Endothelial cell (in vitro differentiated cells): ENCODE data around the gene INSIG1. TPM values are rescaled to one million over a fixed set of nuclear protein-coding genes. Genes with fewer than 3 reads are reported as not detected.

Experiments
- DNase-seq: peaks from one replicate; pipeline ENCODE4 v3.0.0; 2021; ENCODE audit warnings: low spot score
- H3K27ac Mint-ChIP-seq: one replicate; pipeline ENCODE4 v1.8.0; 2021; ENCODE audit warnings: mixed read lengths, inconsistent platforms; ENCODE audit not compliant: unreplicated experiment
- H3K27me3 Mint-ChIP-seq: one replicate; pipeline ENCODE4 v1.8.0; 2021; ENCODE audit warnings: mild to moderate bottlenecking, moderate library complexity, mixed read lengths, inconsistent platforms; ENCODE audit not compliant: unreplicated experiment
- H3K36me3 Mint-ChIP-seq: one replicate; pipeline ENCODE4 v1.8.0; 2021; ENCODE audit warnings: mild to moderate bottlenecking, low read depth, mixed read lengths, inconsistent platforms; ENCODE audit not compliant: unreplicated experiment
- H3K4me1 Mint-ChIP-seq: one replicate; pipeline ENCODE4 v1.8.0; 2021; ENCODE audit warnings: mild to moderate bottlenecking, mixed read lengths, inconsistent platforms; ENCODE audit not compliant: unreplicated experiment
- H3K4me3 Mint-ChIP-seq: one replicate; pipeline ENCODE4 v1.8.0; 2021; ENCODE audit warnings: mild to moderate bottlenecking, mixed read lengths, inconsistent platforms; ENCODE audit not compliant: unreplicated experiment
- H3K9me3 Mint-ChIP-seq: one replicate; pipeline ENCODE4 v1.8.0; 2021; ENCODE audit warnings: mixed read lengths, inconsistent platforms; ENCODE audit not compliant: unreplicated experiment
- CTCF ChIP-seq: fragments of 200-600 bp; sonication (generic); IDR thresholded peaks from one replicate; pipeline ENCODE4 v1.5.0; 2021; ENCODE audit warnings: antibody characterized with exemption; ENCODE audit not compliant: unreplicated experiment
- total RNA-seq: library from RNA; stranded (reverse); fragmentation: NEBNext Ultra II Directional; extraction: Animal tissue kit (Norgen Biotek cat#: 25700); gene quantifications from one replicate; pipeline ENCODE4 v1.2.1, GENCODE V29; 2021; ENCODE audit not compliant: unreplicated experiment

Gene INSIG1
- total RNA-seq, 1 donor from 2014 or later = 53.1 TPM

DNA sequence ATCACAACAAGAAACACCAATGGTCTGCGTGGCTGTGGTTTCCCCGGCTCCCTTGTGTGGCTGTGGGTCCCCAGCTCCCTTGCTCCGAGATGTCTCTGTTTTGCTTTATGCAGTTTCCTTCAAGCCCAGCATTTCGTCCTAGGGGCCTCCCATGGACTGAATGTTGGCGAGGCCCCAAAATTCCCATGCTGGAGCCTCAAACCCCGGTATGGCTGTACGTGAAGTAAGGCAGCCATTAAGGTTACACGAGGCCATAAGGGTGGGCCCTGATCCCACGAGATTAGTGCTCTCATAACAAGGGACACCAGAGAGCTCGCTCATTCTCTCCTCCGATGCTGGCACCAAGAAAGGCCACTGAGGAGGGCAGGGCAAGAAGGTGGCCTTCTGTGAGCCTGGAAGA, 44.6 kb downstream of the INSIG1 start:
- H3K36me3 Mint-ChIP-seq = no peaks in the 10 kb centered on the region
- H3K27ac Mint-ChIP-seq = no peak overlapping the region
- no peaks in the 10 kb centered on the region for H3K9me3 Mint-ChIP-seq
- no peak for TF ChIP-seq CTCF
- H3K4me3 Mint-ChIP-seq = no peak overlapping the region
- H3K4me1 Mint-ChIP-seq = peaks cover 4% of the 10 kb centered on the region
- no peak for DNase-seq
- peaks cover 8% of the 10 kb centered on the region for H3K27me3 Mint-ChIP-seq

GRCh38 chr7:155343150-155343549, 45.5 kb downstream of the INSIG1 start:
- no peaks in the 10 kb centered on the region for H3K36me3 Mint-ChIP-seq
- H3K27me3 Mint-ChIP-seq = peaks cover 7% of the 10 kb centered on the region
- H3K9me3 Mint-ChIP-seq = no peaks in the 10 kb centered on the region
- H3K4me3 Mint-ChIP-seq = no peak overlapping the region
- no peak for TF ChIP-seq CTCF
- no peak overlapping the region for H3K27ac Mint-ChIP-seq
- no peak for DNase-seq
- peaks cover 4% of the 10 kb centered on the region for H3K4me1 Mint-ChIP-seq

DNA sequence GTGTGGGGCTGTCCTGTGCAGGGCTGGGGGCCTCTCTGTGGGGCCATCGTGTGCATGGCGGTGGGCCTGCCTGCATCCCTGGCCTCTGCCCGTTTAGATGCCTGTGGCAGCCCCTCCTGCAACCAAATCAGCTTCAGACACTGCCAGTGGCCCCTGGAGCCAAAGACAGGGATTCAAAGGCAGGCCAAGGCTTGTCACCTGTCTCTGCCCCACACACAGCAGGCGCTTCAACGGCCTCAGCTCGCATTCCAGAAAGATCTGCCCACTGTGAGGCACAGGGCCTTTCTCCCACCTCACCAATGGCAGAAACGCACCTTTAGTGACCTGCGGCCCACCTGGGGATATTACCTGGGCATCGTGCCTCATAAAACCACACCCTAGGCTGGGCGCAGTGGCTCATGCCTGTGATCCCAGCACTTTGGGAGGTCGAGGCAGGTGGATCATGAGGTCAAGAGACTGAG, 46.0 kb downstream of the INSIG1 start:
- TF ChIP-seq CTCF = no peak
- Mint-ChIP-seq H3K36me3 (no peaks in the 10 kb centered on the region), H3K4me1 (peaks cover 4% of the 10 kb centered on the region), H3K27ac (no peak overlapping the region), H3K4me3 (no peak overlapping the region), H3K27me3 (peaks cover 7% of the 10 kb centered on the region), H3K9me3 (no peaks in the 10 kb centered on the region)
- no peak for DNase-seq

DNA sequence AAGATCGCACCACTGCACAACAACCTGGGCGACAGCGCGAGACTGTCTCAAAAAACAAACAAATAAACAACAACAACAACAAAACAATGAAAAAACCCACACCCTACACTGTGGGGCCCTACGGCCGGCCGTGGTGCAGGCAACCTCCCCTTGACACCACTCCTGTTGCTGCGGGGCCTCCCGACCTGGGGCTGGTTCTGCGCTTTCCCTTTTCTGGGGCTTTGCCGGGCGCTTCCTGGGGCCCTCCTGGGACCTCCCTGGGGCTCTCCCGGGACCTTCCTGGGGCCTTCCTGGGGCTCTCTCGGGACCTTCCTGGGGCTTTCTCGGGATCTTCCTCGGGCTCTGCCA, 46.6 kb downstream of the INSIG1 start:
- DNase-seq = no peak
- Mint-ChIP-seq H3K36me3 (no peaks in the 10 kb centered on the region), H3K9me3 (no peaks in the 10 kb centered on the region), H3K4me3 (no peak overlapping the region), H3K27ac (no peak overlapping the region), H3K27me3 (peaks cover 3% of the 10 kb centered on the region), H3K4me1 (peaks cover 4% of the 10 kb centered on the region)
- no peak for TF ChIP-seq CTCF

DNA sequence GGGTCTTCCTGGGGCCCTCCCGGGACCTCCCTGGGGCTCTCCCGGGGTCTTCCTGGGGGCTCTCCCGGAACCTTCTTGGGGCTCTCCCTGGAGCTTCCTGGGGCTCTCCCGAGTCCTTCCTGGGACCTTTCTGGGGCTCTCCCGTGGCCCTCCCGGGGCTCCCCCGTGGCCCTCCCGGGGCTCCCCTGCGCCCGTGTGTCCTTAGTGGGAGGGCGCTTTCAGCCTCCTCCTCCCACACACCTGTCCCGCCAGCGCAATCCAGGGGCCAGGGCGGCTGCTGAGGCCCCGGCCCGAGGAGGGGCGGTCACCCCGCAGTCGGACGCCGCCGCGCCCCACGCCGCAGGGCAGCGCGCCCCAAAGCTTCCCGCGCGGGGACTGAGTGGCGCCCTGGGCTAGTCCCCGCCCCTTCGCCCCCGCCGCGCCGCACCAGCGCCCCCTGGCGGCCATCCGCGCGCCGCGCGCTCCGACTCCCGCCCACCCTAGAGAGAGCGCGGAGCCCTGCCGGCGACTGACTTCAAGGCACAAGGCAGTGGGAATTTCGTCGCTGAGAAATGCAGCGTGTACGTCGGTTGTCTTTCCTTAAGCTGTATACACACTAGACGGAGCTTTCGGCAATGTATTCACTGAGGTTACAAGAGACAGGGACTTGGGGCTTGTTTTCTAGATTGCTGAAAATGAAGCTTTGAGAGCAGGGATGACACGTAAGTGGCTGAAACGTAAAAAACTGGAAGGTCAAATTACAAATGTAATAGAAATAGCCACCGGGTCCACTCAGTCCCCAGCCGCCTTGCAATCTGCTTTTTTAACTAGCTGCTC, 47.1 kb downstream of the INSIG1 start:
- DNase-seq = peak; percentile 91
- H3K27ac Mint-ChIP-seq = no peak overlapping the region
- H3K4me3 Mint-ChIP-seq = no peak overlapping the region
- peaks cover 4% of the 10 kb centered on the region for H3K4me1 Mint-ChIP-seq
- no peaks in the 10 kb centered on the region for H3K36me3 Mint-ChIP-seq
- H3K9me3 Mint-ChIP-seq = no peaks in the 10 kb centered on the region
- H3K27me3 Mint-ChIP-seq = peaks cover 3% of the 10 kb centered on the region
- TF ChIP-seq CTCF = peak; percentile 100
